Transverse colon (tissue), 4 donors: ENCODE data around the gene OXNAD1.

Experiments used
- POLR2A ChIP-seq: fragments of 450-650 bp; IDR thresholded peaks from one replicate; pipeline ENCODE4 v1.6.1; 2016; ENCODE audit warnings: antibody characterized with exemption, mild to moderate bottlenecking, moderate library complexity
- POLR2AphosphoS5 ChIP-seq, 3 donors: sonication (generic); formaldehyde crosslinking; IDR thresholded peaks; one replicate each; pipeline ENCODE4 v1.6.1; 2016; ENCODE audit warnings: antibody characterized with exemption in 3 of 3
- TF ChIP-seq, protein P1 (sequence below), 5 experiments: fragments of 200-600 bp in 3 of 5; fragments of 450-650 bp in 2 of 5; sonication (generic) in 3 of 5; IDR thresholded peaks; 1 replicate in 2 of 5; 2 replicates in 3 of 5; pipeline ENCODE4 v1.5.1; 2016 to 2017; ENCODE audit warnings: antibody characterized with exemption in 5 of 5, inconsistent platforms in 3 of 5, mild to moderate bottlenecking in 2 of 5, moderate library complexity in 1 of 5

DNA sequence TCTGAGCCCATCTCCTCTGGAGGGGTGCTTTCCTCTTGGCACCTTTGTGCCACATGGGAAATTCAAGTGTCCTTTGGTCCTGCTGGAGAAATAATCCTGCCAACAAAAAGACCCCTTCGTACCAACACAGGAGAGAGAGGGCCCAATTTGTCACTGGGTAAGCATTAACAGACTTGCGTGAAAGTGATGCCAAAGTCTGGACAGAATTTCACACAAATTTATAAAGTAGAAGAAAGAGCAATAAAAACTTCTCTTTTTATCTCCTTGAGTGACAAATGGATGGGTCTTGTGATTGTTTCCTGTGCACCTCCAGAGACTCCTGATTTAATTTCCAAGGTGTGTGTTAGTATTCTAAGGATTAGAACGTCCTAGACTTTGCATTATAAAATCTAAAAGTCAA lies 15.1 kb upstream of the OXNAD1 start:
- TF ChIP-seq POLR2A (no peak), POLR2AphosphoS5 (IDR thresholded peaks at IDR 0.05) (no peak)
- TF ChIP-seq, protein P1, sequence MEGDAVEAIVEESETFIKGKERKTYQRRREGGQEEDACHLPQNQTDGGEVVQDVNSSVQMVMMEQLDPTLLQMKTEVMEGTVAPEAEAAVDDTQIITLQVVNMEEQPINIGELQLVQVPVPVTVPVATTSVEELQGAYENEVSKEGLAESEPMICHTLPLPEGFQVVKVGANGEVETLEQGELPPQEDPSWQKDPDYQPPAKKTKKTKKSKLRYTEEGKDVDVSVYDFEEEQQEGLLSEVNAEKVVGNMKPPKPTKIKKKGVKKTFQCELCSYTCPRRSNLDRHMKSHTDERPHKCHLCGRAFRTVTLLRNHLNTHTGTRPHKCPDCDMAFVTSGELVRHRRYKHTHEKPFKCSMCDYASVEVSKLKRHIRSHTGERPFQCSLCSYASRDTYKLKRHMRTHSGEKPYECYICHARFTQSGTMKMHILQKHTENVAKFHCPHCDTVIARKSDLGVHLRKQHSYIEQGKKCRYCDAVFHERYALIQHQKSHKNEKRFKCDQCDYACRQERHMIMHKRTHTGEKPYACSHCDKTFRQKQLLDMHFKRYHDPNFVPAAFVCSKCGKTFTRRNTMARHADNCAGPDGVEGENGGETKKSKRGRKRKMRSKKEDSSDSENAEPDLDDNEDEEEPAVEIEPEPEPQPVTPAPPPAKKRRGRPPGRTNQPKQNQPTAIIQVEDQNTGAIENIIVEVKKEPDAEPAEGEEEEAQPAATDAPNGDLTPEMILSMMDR (IDR thresholded peaks at IDR 0.05), result no peak
